Measurements from ENCODE around the gene CLEC11A.
"Not testable (repeated sequence)": the region's sequence is repeated elsewhere in the genome, so short reads cannot be mapped to it uniquely, and the experiment has no call there.

Gene CLEC11A

GRCh38 chr19:50759076-50759475, 35.9 kb downstream of the CLEC11A start:
- DNase-seq (ENCODE audit: low read depth in 2 of 2) = not testable (repeated sequence)

GRCh38 chr19:50759886-50760285, 36.7 kb downstream of the CLEC11A start:
- DNase-seq (ENCODE audit: low read depth in 2 of 2) = no peak

GRCh38 chr19:50761501-50761900, 38.3 kb downstream of the CLEC11A start:
- DNase-seq (ENCODE audit: low read depth in 2 of 2) = not testable (repeated sequence)

- not testable (repeated sequence) for DNase-seq (ENCODE audit: low read depth in 2 of 2)
These were observed 40.4 kb downstream of the CLEC11A start for GRCh38 chr19:50763521-50763920.

GRCh38 chr19:50764409-50764808, 41.2 kb downstream of the CLEC11A start:
- no peak for DNase-seq (ENCODE audit: low read depth in 2 of 2)

- not testable (repeated sequence) for DNase-seq (ENCODE audit: low read depth in 2 of 2)
These were observed 43.6 kb downstream of the CLEC11A start for GRCh38 chr19:50766746-50767145.

GRCh38 chr19:50767263-50767662, 44.1 kb downstream of the CLEC11A start:
- not testable (repeated sequence) for DNase-seq (ENCODE audit: low read depth in 2 of 2)

GRCh38 chr19:50768277-50768676, 45.1 kb downstream of the CLEC11A start:
- DNase-seq (ENCODE audit: low read depth in 2 of 2) = no peak

GRCh38 chr19:50770164-50770563, 47.0 kb downstream of the CLEC11A start, which contains the start of gene GPR32:
GPR32 (plus strand) TSS chr19:50770464; CDS start chr19:50770601, 137 bp downstream.
- DNase-seq (ENCODE audit: low read depth in 2 of 2) = not testable (repeated sequence)

- no peak for DNase-seq (ENCODE audit: low read depth in 2 of 2)
These were observed 47.7 kb downstream of the CLEC11A start for GRCh38 chr19:50770888-50771287.

GRCh38 chr19:50772476-50772875, 49.3 kb downstream of the CLEC11A start:
- no peak for DNase-seq (ENCODE audit: low read depth in 2 of 2)

GRCh38 chr19:50772912-50773311, 49.7 kb downstream of the CLEC11A start:
- not testable (repeated sequence) for DNase-seq (ENCODE audit: low read depth in 2 of 2)

GRCh38 chr19:50773454-50773853, 50.3 kb downstream of the CLEC11A start:
- not testable (repeated sequence) for DNase-seq (ENCODE audit: low read depth in 2 of 2)
